A549 (cell line): ENCODE measurements around the gene H1-8. TPM values are rescaled to one million over a fixed set of nuclear protein-coding genes. Genes with fewer than 3 reads are reported as not detected.

Source experiments
- ATAC-seq, 2 experiments: fragments of 200-7000 bp in 1 of 2; fragments of >200 bp in 1 of 2; cut with Nextera tagmentation in 1 of 2; cut with Tn5 transposase in 1 of 2; 3 replicates each; pipeline versions ENCODE4 v1.8.0 to v1.9.1; 2018 to 2020; ENCODE audit warnings: mild to moderate bottlenecking in 1 of 2, moderate library complexity in 1 of 2
- CTCF ChIA-PET: fragments of 300-600 bp; sonication (Branson Sonifier 250); formaldehyde crosslinking; extraction: SDS; loops from one replicate; lab custom pipeline; 2021; ENCODE audit warnings: antibody characterized with exemption, inconsistent platforms; lab: Yijun Ruan, JAX
- POLR2A ChIA-PET: fragments of 350-600 bp; formaldehyde crosslinking; extraction: SDS; loops from one replicate; lab custom pipeline; 2021; ENCODE audit warnings: antibody characterized with exemption, inconsistent platforms; lab: Yijun Ruan, JAX
- DNase-seq, 2 experiments: peaks; one replicate each; pipeline versions ENCODE4 v3.0.0 to v3.0.0-alpha.2; 2011 to 2016; ENCODE audit warnings: low read depth in 1 of 2, low spot score in 1 of 2
- FAIRE-seq: peaks from 2 replicates; lab custom pipeline; 2011; peaks lifted over from hg19 to GRCh38; lab: Jason Lieb, UNC
- H3K27ac ChIP-seq, 2 experiments: fragments of >200 bp; sonication (Bioruptor Twin); formaldehyde crosslinking; 3 replicates each; pipeline ENCODE4 v1.5.1; 2016 to 2017
- H3K4me1 ChIP-seq: fragments of >200 bp; sonication (Bioruptor Twin); formaldehyde crosslinking; 3 replicates; pipeline ENCODE4 v1.6.1; 2016
- H3K4me2 ChIP-seq: fragments of >200 bp; sonication (Bioruptor Twin); formaldehyde crosslinking; 3 replicates; pipeline ENCODE4 v1.6.1; 2016
- H3K4me3 ChIP-seq: fragments of >200 bp; sonication (Bioruptor Twin); formaldehyde crosslinking; 3 replicates; pipeline ENCODE4 v1.5.1; 2016
- H3K9me3 ChIP-seq: fragments of >200 bp; sonication (Bioruptor Twin); formaldehyde crosslinking; 3 replicates; pipeline ENCODE4 v1.6.1; 2016
- CBX2 ChIP-seq: fragments of 200-600 bp; sonication (generic); IDR thresholded peaks from 2 replicates; pipeline ENCODE4 v1.6.1; 2016; ENCODE audit warnings: low read depth, mild to moderate bottlenecking, borderline replicate concordance
- CBX8 ChIP-seq: fragments of 200-600 bp; sonication (generic); IDR thresholded peaks from 2 replicates; pipeline ENCODE4 v1.6.1; 2016
- CHD2 ChIP-seq: fragments of 150-350 bp; IDR thresholded peaks from 2 replicates; pipeline ENCODE4 v1.6.1; 2014; ENCODE audit warnings: low read length; ENCODE audit not compliant: partially characterized antibody
- EP300 ChIP-seq, 2 experiments: fragments of >200 bp; sonication (Bioruptor Twin); formaldehyde crosslinking; IDR thresholded peaks; 2 replicates in 1 of 2; 3 replicates in 1 of 2; pipeline ENCODE4 v1.6.1; 2016 to 2017
- FOSB ChIP-seq: fragments of 250-450 bp; sonication (Bioruptor Pico); IDR thresholded peaks from 2 replicates; pipeline ENCODE4 v1.5.0; 2020; ENCODE audit warnings: mild to moderate bottlenecking, moderate library complexity
- FOSL2 ChIP-seq, 2 experiments: fragments of 450-650 bp in 1 of 2; fragments of >200 bp in 1 of 2; sonication (Bioruptor Twin) in 1 of 2; formaldehyde crosslinking; IDR thresholded peaks; 2 replicates each; pipeline versions ENCODE4 v1.5.0 to v1.6.1; 2016 to 2020; ENCODE audit warnings: mild to moderate bottlenecking in 1 of 2, moderate library complexity in 1 of 2
- HOXB5 ChIP-seq: fragments of 250-450 bp; sonication (Bioruptor Pico); IDR thresholded peaks from 2 replicates; pipeline ENCODE4 v1.5.0; 2020; ENCODE audit warnings: mild to moderate bottlenecking, moderate library complexity
- MAFK ChIP-seq: fragments of 450-650 bp; IDR thresholded peaks from 2 replicates; pipeline ENCODE4 v1.6.1; 2014; ENCODE audit not compliant: partially characterized antibody
- NR3C1 ChIP-seq: fragments of >200 bp; sonication (Bioruptor Twin); formaldehyde crosslinking; IDR thresholded peaks from 3 replicates; pipeline ENCODE4 v1.6.1; 2017
- PHF8 ChIP-seq: fragments of 200-600 bp; sonication (generic); IDR thresholded peaks from 2 replicates; pipeline ENCODE4 v1.6.1; 2016; ENCODE audit warnings: low read depth, mild to moderate bottlenecking, antibody characterized with exemption, moderate library complexity, borderline replicate concordance
- POLR2A ChIP-seq: IDR thresholded peaks from 2 replicates; pipeline ENCODE4 v1.6.1; 2012; ENCODE audit warnings: mild to moderate bottlenecking, low read length
- RAD21 ChIP-seq, 2 experiments: fragments of >200 bp in 1 of 2; sonication (Bioruptor Twin) in 1 of 2; formaldehyde crosslinking in 1 of 2; IDR thresholded peaks in 1 of 2; conservative IDR thresholded peaks in 1 of 2; 2 replicates in 1 of 2; 3 replicates in 1 of 2; pipeline ENCODE4 v1.6.1; 2012 to 2018; ENCODE audit warnings: inconsistent platforms in 1 of 2
- RCOR1 ChIP-seq: fragments of 150-350 bp; IDR thresholded peaks from 2 replicates; pipeline ENCODE4 v1.6.1; 2014; ENCODE audit warnings: antibody characterized with exemption, low read length, low read depth
- RNF2 ChIP-seq: fragments of 200-600 bp; sonication (generic); IDR thresholded peaks from 2 replicates; pipeline ENCODE4 v1.6.1; 2016; ENCODE audit warnings: low read depth, mild to moderate bottlenecking, antibody characterized with exemption, moderate library complexity, borderline replicate concordance
- TFCP2L1 ChIP-seq: fragments of 250-450 bp; sonication (Bioruptor Pico); IDR thresholded peaks from 2 replicates; pipeline ENCODE4 v1.5.0; 2021; ENCODE audit warnings: mild to moderate bottlenecking
- ZC3H11A ChIP-seq: fragments of 450-650 bp; IDR thresholded peaks from 2 replicates; pipeline ENCODE4 v1.6.1; 2014; ENCODE audit warnings: antibody characterized with exemption, mild to moderate bottlenecking
- ZFP36 ChIP-seq: fragments of 450-650 bp; IDR thresholded peaks from 2 replicates; pipeline ENCODE4 v1.6.1; 2014; ENCODE audit warnings: borderline replicate concordance; ENCODE audit not compliant: partially characterized antibody
- WGBS: methylation state at CpG from one replicate; pipeline ENCODE4 v1.1.6; 2017; ENCODE audit errors: missing lambda C conversion rate; 5-methylcytosine and 5-hydroxymethylcytosine counted together
- polyA plus RNA-seq, 4 experiments: library from polyadenylated mRNA; depleted of rRNA in 3 of 4; stranded (reverse); fragments of >200 nt; fragmentation: RNase III in 1 of 4; extraction: RNeasy Plus Mini Kit Qiagen cat#74134 plus additional on column Dnase treatment in 1 of 4; gene quantifications; 2 replicates in 3 of 4; 3 replicates in 1 of 4; pipeline ENCODE4 v1.2.3, GENCODE V29; 2011 to 2017
- TF ChIP-seq, protein P1 (sequence below): fragments of 200-600 bp; sonication (generic); IDR thresholded peaks from 2 replicates; pipeline ENCODE4 v1.6.1; 2016; ENCODE audit warnings: antibody characterized with exemption, mild to moderate bottlenecking, moderate library complexity
- TF ChIP-seq, protein P2 (sequence below): fragments of 450-650 bp; IDR thresholded peaks from 2 replicates; pipeline ENCODE4 v1.6.1; 2014; ENCODE audit warnings: antibody characterized with exemption
- TF ChIP-seq, protein P3 (sequence below): fragments of >200 bp; sonication (Bioruptor Twin); formaldehyde crosslinking; IDR thresholded peaks from 3 replicates; pipeline ENCODE4 v1.6.1; 2016
- TF ChIP-seq, protein P4 (sequence below): IDR thresholded peaks from 2 replicates; pipeline ENCODE4 v1.6.1; 2012

The H1-8 gene
- polyA plus RNA-seq, 2 of the 4 experiments (the other 2 are of a cell fraction): not detected

DNA sequence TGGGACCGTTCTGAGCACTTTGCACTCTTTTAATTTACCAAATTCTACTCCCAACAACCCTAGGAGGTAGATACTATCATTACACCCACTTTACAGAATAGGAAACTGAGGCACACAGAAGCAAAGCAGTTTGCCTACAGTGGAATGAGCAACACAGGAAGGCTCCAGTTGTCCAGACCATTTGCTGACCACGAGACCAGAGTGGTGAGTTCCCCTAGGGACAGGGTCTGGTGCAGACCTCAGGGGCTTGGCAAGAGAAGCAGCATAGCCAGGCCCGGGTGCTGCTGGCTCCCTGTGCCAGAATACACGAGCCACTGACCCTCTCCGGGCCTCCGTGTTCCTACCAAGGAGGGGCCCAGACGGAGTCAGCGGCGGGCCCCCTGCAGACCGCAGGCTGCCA is 37.0 kb downstream of the H1-8 start:
- H3K27ac ChIP-seq: no peak overlapping the region
- no peaks in the 10 kb centered on the region for H3K9me3 ChIP-seq
- POLR2A ChIA-PET: no interaction called here
- DNase-seq: no peak
- H3K4me3 ChIP-seq: no peak overlapping the region
- WGBS: 99% methylated on average over 5 of the region's 10 CpGs
- peaks cover 5% of the 10 kb centered on the region; the same call in 2 of the 3 replicates for H3K4me1 ChIP-seq
- no peak for FAIRE-seq
- TF ChIP-seq POLR2A (no peak), RNF2 (no peak), FOSB (CRISPR knock-in tag) (no peak), TFCP2L1 (CRISPR knock-in tag) (no peak), EP300 (IDR thresholded peaks at IDR 0.05) (no peak), RCOR1 (no peak), RAD21 (conservative IDR thresholded peaks at IDR 0.05 in 1 of 2, IDR thresholded peaks at IDR 0.05 in 1 of 2) (no peak)
- TF ChIP-seq, protein P1, sequence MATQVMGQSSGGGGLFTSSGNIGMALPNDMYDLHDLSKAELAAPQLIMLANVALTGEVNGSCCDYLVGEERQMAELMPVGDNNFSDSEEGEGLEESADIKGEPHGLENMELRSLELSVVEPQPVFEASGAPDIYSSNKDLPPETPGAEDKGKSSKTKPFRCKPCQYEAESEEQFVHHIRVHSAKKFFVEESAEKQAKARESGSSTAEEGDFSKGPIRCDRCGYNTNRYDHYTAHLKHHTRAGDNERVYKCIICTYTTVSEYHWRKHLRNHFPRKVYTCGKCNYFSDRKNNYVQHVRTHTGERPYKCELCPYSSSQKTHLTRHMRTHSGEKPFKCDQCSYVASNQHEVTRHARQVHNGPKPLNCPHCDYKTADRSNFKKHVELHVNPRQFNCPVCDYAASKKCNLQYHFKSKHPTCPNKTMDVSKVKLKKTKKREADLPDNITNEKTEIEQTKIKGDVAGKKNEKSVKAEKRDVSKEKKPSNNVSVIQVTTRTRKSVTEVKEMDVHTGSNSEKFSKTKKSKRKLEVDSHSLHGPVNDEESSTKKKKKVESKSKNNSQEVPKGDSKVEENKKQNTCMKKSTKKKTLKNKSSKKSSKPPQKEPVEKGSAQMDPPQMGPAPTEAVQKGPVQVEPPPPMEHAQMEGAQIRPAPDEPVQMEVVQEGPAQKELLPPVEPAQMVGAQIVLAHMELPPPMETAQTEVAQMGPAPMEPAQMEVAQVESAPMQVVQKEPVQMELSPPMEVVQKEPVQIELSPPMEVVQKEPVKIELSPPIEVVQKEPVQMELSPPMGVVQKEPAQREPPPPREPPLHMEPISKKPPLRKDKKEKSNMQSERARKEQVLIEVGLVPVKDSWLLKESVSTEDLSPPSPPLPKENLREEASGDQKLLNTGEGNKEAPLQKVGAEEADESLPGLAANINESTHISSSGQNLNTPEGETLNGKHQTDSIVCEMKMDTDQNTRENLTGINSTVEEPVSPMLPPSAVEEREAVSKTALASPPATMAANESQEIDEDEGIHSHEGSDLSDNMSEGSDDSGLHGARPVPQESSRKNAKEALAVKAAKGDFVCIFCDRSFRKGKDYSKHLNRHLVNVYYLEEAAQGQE: no peak
- H3K4me2 ChIP-seq: no peak overlapping the region
- no peak for ATAC-seq
- CTCF ChIA-PET: no interaction called here

DNA sequence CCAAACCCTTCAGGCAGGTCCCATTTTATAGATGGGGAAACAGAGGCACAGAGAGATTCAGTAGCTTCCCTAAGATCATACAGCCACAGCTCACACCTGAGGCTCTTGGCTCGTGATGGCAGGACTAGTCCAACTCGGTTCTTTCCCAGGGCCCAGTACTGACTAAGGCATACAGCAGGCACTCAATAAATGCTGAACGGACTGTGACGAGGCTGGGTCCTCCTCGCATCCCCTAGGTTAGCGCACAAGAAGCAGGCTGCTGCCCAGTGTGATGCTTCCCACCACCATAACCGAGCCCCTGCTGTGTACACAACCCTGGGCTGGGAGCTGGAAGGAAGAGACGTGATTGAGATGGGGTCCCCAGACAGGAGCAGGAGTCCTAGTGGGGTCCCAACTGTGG is 38.6 kb downstream of the H1-8 start:
- Histone ChIP-seq H3K27ac (no peak overlapping the region), H3K9me3 (no peaks in the 10 kb centered on the region), H3K4me3 (no peak overlapping the region), H3K4me1 (peaks cover 7% of the 10 kb centered on the region), H3K4me2 (no peak overlapping the region)
- FAIRE-seq (no peak), DNase-seq (no peak), ATAC-seq (no peak)
- CTCF ChIA-PET: interaction anchor here (0.7 to 1.6 kb wide), 2 partner anchors 12 to 16 kb away, joined by 3 read pairs; no protein-coding TSS in a partner anchor
- WGBS: 94% methylated on average over 7 of the region's 8 CpGs
- POLR2A ChIA-PET: no interaction called here
- TF ChIP-seq NR3C1: no peak
- TF ChIP-seq, protein P2, sequence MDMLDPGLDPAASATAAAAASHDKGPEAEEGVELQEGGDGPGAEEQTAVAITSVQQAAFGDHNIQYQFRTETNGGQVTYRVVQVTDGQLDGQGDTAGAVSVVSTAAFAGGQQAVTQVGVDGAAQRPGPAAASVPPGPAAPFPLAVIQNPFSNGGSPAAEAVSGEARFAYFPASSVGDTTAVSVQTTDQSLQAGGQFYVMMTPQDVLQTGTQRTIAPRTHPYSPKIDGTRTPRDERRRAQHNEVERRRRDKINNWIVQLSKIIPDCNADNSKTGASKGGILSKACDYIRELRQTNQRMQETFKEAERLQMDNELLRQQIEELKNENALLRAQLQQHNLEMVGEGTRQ: no peak
- TF ChIP-seq PHF8: no peak

DNA sequence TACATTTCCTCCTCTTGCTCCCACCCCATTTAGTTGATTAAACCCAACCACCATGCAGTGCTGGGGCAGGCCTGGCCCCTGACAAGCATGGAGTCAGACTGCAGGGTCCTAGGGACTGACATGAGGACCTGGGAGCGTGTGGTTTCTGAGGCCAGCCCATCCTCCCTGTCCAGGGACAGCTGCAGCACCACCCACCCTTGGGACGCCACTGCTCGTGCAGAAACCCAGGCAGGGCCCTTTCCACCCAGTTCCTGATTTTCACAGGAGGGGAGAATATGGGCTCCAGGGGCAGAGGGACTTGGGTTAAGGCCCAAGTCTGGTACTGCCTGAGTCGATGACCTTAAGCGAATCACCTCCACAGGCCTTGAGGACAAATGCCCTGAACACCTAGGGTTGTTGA is 39.8 kb downstream of the H1-8 start:
- H3K4me2 ChIP-seq: no peak overlapping the region
- H3K27ac ChIP-seq: no peak overlapping the region
- H3K4me1 ChIP-seq: peaks cover 14% of the 10 kb centered on the region
- no peak for TF ChIP-seq HOXB5 (CRISPR knock-in tag)
- 100% methylated on average over 1 of the region's 5 CpGs for WGBS
- ATAC-seq: no peak
- no peak for FAIRE-seq
- H3K4me3 ChIP-seq: no peak overlapping the region
- no peak for DNase-seq
- ChIA-PET CTCF (interaction anchor here (0.6 kb wide), 1 partner anchor 570 kb away, joined by 3 read pairs; no protein-coding TSS in a partner anchor), POLR2A (no interaction called here)
- H3K9me3 ChIP-seq: no peaks in the 10 kb centered on the region

DNA sequence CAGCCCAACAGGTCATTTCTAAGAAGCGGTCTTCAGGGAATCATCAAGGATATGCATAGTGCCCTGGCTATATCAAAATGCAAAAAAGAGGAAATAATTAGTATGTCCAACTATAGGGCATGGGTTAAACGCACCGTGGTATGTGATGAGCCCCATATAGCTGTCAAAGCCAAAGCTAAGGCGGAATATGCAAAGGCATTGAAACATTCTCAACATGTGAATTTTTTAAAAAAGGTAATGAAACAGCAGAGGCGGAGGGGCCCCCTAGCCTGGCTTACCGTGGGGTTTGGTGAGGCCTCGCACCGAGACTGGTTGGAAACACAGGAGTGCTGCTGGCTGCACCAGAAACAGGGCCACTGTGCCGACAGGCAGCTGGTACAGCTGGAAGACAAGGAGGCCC is 40.3 kb downstream of the H1-8 start:
- FAIRE-seq: no peak
- CTCF ChIA-PET: no interaction called here
- H3K4me3 ChIP-seq: no peak overlapping the region
- TF ChIP-seq CBX8 (no peak), MAFK (no peak), CBX2 (no peak), ZC3H11A (no peak), FOSB (CRISPR knock-in tag) (no peak), CHD2 (no peak), FOSL2 (IDR thresholded peaks at IDR 0.05) (no peak), FOSL2 (CRISPR knock-in tag; IDR thresholded peaks at IDR 0.05) (no peak), POLR2A (no peak), EP300 (IDR thresholded peaks at IDR 0.05) (no peak), TFCP2L1 (CRISPR knock-in tag) (no peak), ZFP36 (no peak)
- TF ChIP-seq, protein P1: no peak
- TF ChIP-seq, protein P3, sequence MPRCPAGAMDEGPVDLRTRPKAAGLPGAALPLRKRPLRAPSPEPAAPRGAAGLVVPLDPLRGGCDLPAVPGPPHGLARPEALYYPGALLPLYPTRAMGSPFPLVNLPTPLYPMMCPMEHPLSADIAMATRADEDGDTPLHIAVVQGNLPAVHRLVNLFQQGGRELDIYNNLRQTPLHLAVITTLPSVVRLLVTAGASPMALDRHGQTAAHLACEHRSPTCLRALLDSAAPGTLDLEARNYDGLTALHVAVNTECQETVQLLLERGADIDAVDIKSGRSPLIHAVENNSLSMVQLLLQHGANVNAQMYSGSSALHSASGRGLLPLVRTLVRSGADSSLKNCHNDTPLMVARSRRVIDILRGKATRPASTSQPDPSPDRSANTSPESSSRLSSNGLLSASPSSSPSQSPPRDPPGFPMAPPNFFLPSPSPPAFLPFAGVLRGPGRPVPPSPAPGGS: no peak
- TF ChIP-seq, protein P4, sequence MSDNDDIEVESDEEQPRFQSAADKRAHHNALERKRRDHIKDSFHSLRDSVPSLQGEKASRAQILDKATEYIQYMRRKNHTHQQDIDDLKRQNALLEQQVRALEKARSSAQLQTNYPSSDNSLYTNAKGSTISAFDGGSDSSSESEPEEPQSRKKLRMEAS: no peak

More for the DNA sequence above, 40.3 kb downstream of the H1-8 start:
- POLR2A ChIA-PET: no interaction called here
- H3K9me3 ChIP-seq: no peaks in the 10 kb centered on the region
- H3K4me2 ChIP-seq: no peak overlapping the region
- peaks cover 19% of the 10 kb centered on the region for H3K4me1 ChIP-seq
- no peak for ATAC-seq
- H3K27ac ChIP-seq: no peak overlapping the region
- no peak for DNase-seq
- WGBS: 94% methylated on average over 9 of the region's 9 CpGs
